Measurements from ENCODE around the gene CNGA2.

CNGA2 gene

DNA sequence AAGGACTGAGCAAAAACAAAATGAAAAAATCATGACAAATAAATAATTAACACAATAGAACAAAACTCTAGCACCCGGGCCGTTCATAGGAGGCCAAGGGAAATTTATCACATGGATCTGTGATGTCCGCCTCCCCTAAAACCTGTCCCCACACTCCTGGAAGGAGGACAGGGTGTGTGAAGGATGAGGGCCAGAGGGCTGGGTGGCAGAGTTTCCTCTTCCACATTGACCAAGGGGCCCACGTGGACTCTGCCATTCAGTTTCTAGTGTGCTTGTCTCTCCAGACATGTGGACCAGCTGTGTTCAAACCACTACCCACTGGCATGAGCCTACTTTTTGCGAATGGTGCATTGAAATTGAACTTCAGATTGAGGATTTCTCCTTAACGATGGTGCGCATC is 33.0 kb upstream of the CNGA2 start:
- H3K9me3 ChIP-seq (ENCODE audit: control extremely low read depth in 1 of 5, control insufficient read depth in 4 of 5, insufficient read depth in 2 of 5, low read depth in 1 of 5, low read length in 4 of 5) = peaks cover 0 to 3% (median 0%) of the 10 kb centered on the region in 5 experiments
- no peaks in the 10 kb centered on the region for H3K36me3 ChIP-seq (ENCODE audit: control insufficient read depth in 4 of 4, insufficient read depth in 4 of 4, low read length in 3 of 4)
- 74% methylated on average over 5 of the region's 7 CpGs for whole genome bisulfite sequencing (ENCODE audit: insufficient coverage)
- POLR2A ChIA-PET = no interaction called here
- CTCF ChIA-PET = no interaction called here
- no peak overlapping the region for H3K4me3 ChIP-seq (ENCODE audit: control insufficient read depth in 1 of 7, extremely low read depth in 1 of 7, insufficient read depth in 4 of 7, low read depth in 2 of 7, low read length in 6 of 7)
- H3K4me1 ChIP-seq (ENCODE audit: control extremely low read depth in 1 of 4, control insufficient read depth in 4 of 4, insufficient read depth in 4 of 4, low read length in 3 of 4) = no peaks in the 10 kb centered on the region
- no peak overlapping the region for H3K27ac ChIP-seq (ENCODE audit: insufficient read depth in 1 of 2, low read depth in 1 of 2, low read length in 2 of 2, poor library complexity in 1 of 2, severe bottlenecking in 2 of 2)
- peaks cover 0 to 20% (median 6%) of the 10 kb centered on the region in 5 experiments for H3K27me3 ChIP-seq (replicated peaks in 2 of 5; ENCODE audit: control insufficient read depth in 4 of 5, insufficient read depth in 5 of 5, low read length in 4 of 5)
- no peak for DNase-seq

DNA sequence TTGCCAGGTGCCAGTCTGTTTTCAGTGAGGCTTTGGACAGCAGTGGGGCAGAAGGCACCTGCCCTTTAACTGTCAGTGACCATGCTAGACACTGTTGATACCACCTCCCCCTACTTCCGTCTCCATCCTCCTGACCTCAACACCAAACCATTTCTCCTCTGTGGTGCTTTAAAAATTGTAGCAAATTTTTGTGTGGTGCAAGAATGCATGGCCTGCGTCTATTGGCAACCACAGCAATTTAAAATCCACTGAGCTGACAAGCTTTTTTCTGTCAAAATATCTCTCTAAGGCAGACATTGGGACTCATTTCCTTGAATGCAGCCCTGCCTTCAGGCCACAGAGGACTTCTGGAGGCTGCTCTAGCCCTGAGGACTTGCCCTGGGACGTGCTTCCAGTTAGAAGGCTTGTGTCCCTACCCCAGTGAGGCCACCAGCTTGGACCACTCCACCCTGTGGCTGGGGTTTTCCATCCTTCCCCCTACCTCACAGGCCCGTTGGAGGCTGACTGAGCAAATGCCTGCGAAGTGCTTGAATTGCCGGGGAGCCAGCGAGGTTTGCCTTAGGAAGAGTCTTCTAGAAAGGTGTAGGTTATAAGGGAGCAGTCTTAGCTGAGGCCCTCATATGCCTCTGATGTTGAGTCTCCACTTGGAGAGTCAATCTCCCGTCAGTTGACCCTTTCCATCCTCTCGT is 32.4 kb upstream of the CNGA2 start:
- CTCF ChIA-PET = no interaction called here
- WGBS (ENCODE audit: insufficient coverage) = 77% methylated on average over 4 of the region's 9 CpGs
- no peak for DNase-seq
- H3K27me3 ChIP-seq (replicated peaks in 2 of 5; ENCODE audit: control insufficient read depth in 4 of 5, insufficient read depth in 5 of 5, low read length in 4 of 5) = peaks cover 0 to 16% (median 3%) of the 10 kb centered on the region in 5 experiments
- H3K9me3 ChIP-seq (ENCODE audit: control extremely low read depth in 1 of 5, control insufficient read depth in 4 of 5, insufficient read depth in 2 of 5, low read depth in 1 of 5, low read length in 4 of 5) = peaks cover 0 to 3% (median 0%) of the 10 kb centered on the region in 5 experiments
- H3K36me3 ChIP-seq (ENCODE audit: control insufficient read depth in 4 of 4, insufficient read depth in 4 of 4, low read length in 3 of 4) = no peaks in the 10 kb centered on the region
- H3K4me1 ChIP-seq (ENCODE audit: control extremely low read depth in 1 of 4, control insufficient read depth in 4 of 4, insufficient read depth in 4 of 4, low read length in 3 of 4) = no peaks in the 10 kb centered on the region
- POLR2A ChIA-PET = no interaction called here
- no peak overlapping the region for H3K27ac ChIP-seq (ENCODE audit: insufficient read depth in 1 of 2, low read depth in 1 of 2, low read length in 2 of 2, poor library complexity in 1 of 2, severe bottlenecking in 2 of 2)
- H3K4me3 ChIP-seq (ENCODE audit: control insufficient read depth in 1 of 7, extremely low read depth in 1 of 7, insufficient read depth in 4 of 7, low read depth in 2 of 7, low read length in 6 of 7) = no peak overlapping the region

GRCh38 chrX:151702741-151703340 is 31.7 kb upstream of the CNGA2 start:
- 57% methylated on average over 7 of the region's 7 CpGs for WGBS (ENCODE audit: insufficient coverage)
- H3K36me3 ChIP-seq (ENCODE audit: control insufficient read depth in 4 of 4, insufficient read depth in 4 of 4, low read length in 3 of 4) = no peaks in the 10 kb centered on the region
- H3K9me3 ChIP-seq (ENCODE audit: control extremely low read depth in 1 of 5, control insufficient read depth in 4 of 5, insufficient read depth in 2 of 5, low read depth in 1 of 5, low read length in 4 of 5) = peaks cover 0 to 2% (median 0%) of the 10 kb centered on the region in 5 experiments
- ChIA-PET CTCF (no interaction called here), POLR2A (no interaction called here)
- H3K4me3 ChIP-seq (ENCODE audit: control insufficient read depth in 1 of 7, extremely low read depth in 1 of 7, insufficient read depth in 4 of 7, low read depth in 2 of 7, low read length in 6 of 7) = no peak overlapping the region
- DNase-seq = no peak
- no peaks in the 10 kb centered on the region for H3K4me1 ChIP-seq (ENCODE audit: control extremely low read depth in 1 of 4, control insufficient read depth in 4 of 4, insufficient read depth in 4 of 4, low read length in 3 of 4)
- peaks cover 0 to 13% (median 0%) of the 10 kb centered on the region in 5 experiments for H3K27me3 ChIP-seq (replicated peaks in 2 of 5; ENCODE audit: control insufficient read depth in 4 of 5, insufficient read depth in 5 of 5, low read length in 4 of 5)
- no peak overlapping the region for H3K27ac ChIP-seq (ENCODE audit: insufficient read depth in 1 of 2, low read depth in 1 of 2, low read length in 2 of 2, poor library complexity in 1 of 2, severe bottlenecking in 2 of 2)

DNA sequence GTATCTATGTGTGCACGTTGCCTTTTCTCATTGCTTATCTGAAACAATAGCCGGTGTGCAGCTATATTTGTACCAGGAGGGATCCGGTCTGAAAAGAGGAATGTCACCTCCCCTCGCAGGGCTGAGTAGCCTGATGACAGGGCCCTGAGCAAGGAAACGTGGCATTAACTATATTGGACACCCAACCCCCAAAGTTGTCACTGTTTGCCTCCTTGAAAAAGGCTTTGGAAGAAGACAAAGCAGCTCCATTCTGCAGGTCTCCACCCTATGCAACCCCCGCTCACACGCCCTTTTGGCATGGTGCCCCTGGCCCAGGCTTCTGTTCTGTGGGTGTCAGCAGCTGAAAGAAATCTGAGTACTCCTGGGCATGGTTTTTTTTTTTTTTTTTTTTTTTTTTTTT is 31.1 kb upstream of the CNGA2 start:
- H3K36me3 ChIP-seq (ENCODE audit: control insufficient read depth in 4 of 4, insufficient read depth in 4 of 4, low read length in 3 of 4) = no peaks in the 10 kb centered on the region
- DNase-seq = no peak
- no peak overlapping the region for H3K27ac ChIP-seq (ENCODE audit: insufficient read depth in 1 of 2, low read depth in 1 of 2, low read length in 2 of 2, poor library complexity in 1 of 2, severe bottlenecking in 2 of 2)
- no peak overlapping the region for H3K4me3 ChIP-seq (ENCODE audit: control insufficient read depth in 1 of 7, extremely low read depth in 1 of 7, insufficient read depth in 4 of 7, low read depth in 2 of 7, low read length in 6 of 7)
- H3K27me3 ChIP-seq (replicated peaks in 2 of 5; ENCODE audit: control insufficient read depth in 4 of 5, insufficient read depth in 5 of 5, low read length in 4 of 5) = peaks cover 0 to 11% (median 0%) of the 10 kb centered on the region in 5 experiments
- H3K9me3 ChIP-seq (ENCODE audit: control extremely low read depth in 1 of 5, control insufficient read depth in 4 of 5, insufficient read depth in 2 of 5, low read depth in 1 of 5, low read length in 4 of 5) = no peaks in the 10 kb centered on the region
- WGBS (ENCODE audit: insufficient coverage) = 64% methylated on average over 4 of the region's 7 CpGs
- ChIA-PET CTCF (no interaction called here), POLR2A (no interaction called here)
- no peaks in the 10 kb centered on the region for H3K4me1 ChIP-seq (ENCODE audit: control extremely low read depth in 1 of 4, control insufficient read depth in 4 of 4, insufficient read depth in 4 of 4, low read length in 3 of 4)

- 79% methylated on average over 12 of the region's 13 CpGs for WGBS (ENCODE audit: insufficient coverage)
- no peak for DNase-seq
- H3K27ac ChIP-seq (ENCODE audit: insufficient read depth in 1 of 2, low read depth in 1 of 2, low read length in 2 of 2, poor library complexity in 1 of 2, severe bottlenecking in 2 of 2) = no peak overlapping the region
- H3K4me3 ChIP-seq (ENCODE audit: control insufficient read depth in 1 of 7, extremely low read depth in 1 of 7, insufficient read depth in 4 of 7, low read depth in 2 of 7, low read length in 6 of 7) = no peak overlapping the region
- ChIA-PET CTCF (no interaction called here), POLR2A (no interaction called here)
- no peaks in the 10 kb centered on the region for H3K36me3 ChIP-seq (ENCODE audit: control insufficient read depth in 4 of 4, insufficient read depth in 4 of 4, low read length in 3 of 4)
- no peaks in the 10 kb centered on the region for H3K9me3 ChIP-seq (ENCODE audit: control extremely low read depth in 1 of 5, control insufficient read depth in 4 of 5, insufficient read depth in 2 of 5, low read depth in 1 of 5, low read length in 4 of 5)
- no peaks in the 10 kb centered on the region for H3K4me1 ChIP-seq (ENCODE audit: control extremely low read depth in 1 of 4, control insufficient read depth in 4 of 4, insufficient read depth in 4 of 4, low read length in 3 of 4)
- H3K27me3 ChIP-seq (replicated peaks in 2 of 5; ENCODE audit: control insufficient read depth in 4 of 5, insufficient read depth in 5 of 5, low read length in 4 of 5) = peaks cover 0 to 11% (median 0%) of the 10 kb centered on the region in 5 experiments
These were observed 30.4 kb upstream of the CNGA2 start for GRCh38 chrX:151704041-151704663.

DNA sequence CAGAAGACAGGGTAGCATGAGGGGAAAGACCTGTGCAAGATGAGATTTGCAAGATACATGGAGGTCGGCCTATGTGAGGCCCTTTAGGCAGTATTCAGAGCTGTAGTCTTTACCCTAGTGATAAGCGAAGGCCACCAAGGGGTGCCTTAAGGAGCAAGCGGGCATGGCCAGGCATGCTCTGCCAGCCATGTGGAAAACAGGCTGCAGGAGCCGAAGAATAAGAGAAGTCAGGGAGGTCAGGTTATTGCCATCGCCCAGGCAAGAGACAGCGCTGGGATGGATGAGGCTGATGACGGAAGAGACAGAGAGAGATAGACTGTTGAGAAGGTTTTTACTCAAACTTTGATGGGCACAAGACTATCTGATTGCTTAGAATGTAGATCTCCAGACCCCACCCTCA is 25.7 kb upstream of the CNGA2 start:
- WGBS (ENCODE audit: insufficient coverage) = 83% methylated on average over 6 of the region's 7 CpGs
- DNase-seq = no peak
- Histone ChIP-seq H3K4me3 (ENCODE audit: control insufficient read depth in 1 of 7, extremely low read depth in 1 of 7, insufficient read depth in 4 of 7, low read depth in 2 of 7, low read length in 6 of 7) (no peak overlapping the region), H3K27me3 (replicated peaks in 2 of 5; ENCODE audit: control insufficient read depth in 4 of 5, insufficient read depth in 5 of 5, low read length in 4 of 5) (peaks cover 0 to 28% (median 0%) of the 10 kb centered on the region in 5 experiments), H3K36me3 (ENCODE audit: control insufficient read depth in 4 of 4, insufficient read depth in 4 of 4, low read length in 3 of 4) (no peaks in the 10 kb centered on the region), H3K4me1 (ENCODE audit: control extremely low read depth in 1 of 4, control insufficient read depth in 4 of 4, insufficient read depth in 4 of 4, low read length in 3 of 4) (no peaks in the 10 kb centered on the region), H3K27ac (ENCODE audit: insufficient read depth in 1 of 2, low read depth in 1 of 2, low read length in 2 of 2, poor library complexity in 1 of 2, severe bottlenecking in 2 of 2) (no peak overlapping the region), H3K9me3 (ENCODE audit: control extremely low read depth in 1 of 5, control insufficient read depth in 4 of 5, insufficient read depth in 2 of 5, low read depth in 1 of 5, low read length in 4 of 5) (no peaks in the 10 kb centered on the region)
- POLR2A ChIA-PET = no interaction called here
- CTCF ChIA-PET = no interaction called here

DNA sequence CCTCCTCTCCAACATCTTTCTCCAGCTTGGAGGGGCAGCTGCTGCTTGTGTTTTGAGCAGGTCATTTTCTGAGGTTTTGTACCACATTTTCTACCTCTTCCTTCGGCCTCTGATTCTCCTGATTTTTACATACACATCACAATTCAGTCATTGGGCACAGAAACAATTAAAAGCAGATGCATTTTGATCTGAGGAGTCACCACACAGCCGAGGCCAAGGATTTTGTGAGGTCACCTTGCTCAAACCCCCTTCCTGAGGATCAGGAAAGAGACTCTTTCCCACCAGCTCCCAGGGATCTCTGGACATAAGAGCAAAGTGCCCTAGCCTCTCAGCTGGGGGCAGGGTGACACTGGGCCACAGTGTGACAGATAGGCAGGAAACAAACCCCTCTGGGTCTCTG is 24.1 kb upstream of the CNGA2 start:
- ChIA-PET POLR2A (no interaction called here), CTCF (no interaction called here)
- Histone ChIP-seq H3K4me1 (ENCODE audit: control extremely low read depth in 1 of 4, control insufficient read depth in 4 of 4, insufficient read depth in 4 of 4, low read length in 3 of 4) (no peaks in the 10 kb centered on the region), H3K36me3 (ENCODE audit: control insufficient read depth in 4 of 4, insufficient read depth in 4 of 4, low read length in 3 of 4) (no peaks in the 10 kb centered on the region), H3K9me3 (ENCODE audit: control extremely low read depth in 1 of 5, control insufficient read depth in 4 of 5, insufficient read depth in 2 of 5, low read depth in 1 of 5, low read length in 4 of 5) (no peaks in the 10 kb centered on the region), H3K27me3 (replicated peaks in 2 of 5; ENCODE audit: control insufficient read depth in 4 of 5, insufficient read depth in 5 of 5, low read length in 4 of 5) (peaks cover 0 to 22% (median 0%) of the 10 kb centered on the region in 5 experiments), H3K4me3 (ENCODE audit: control insufficient read depth in 1 of 7, extremely low read depth in 1 of 7, insufficient read depth in 4 of 7, low read depth in 2 of 7, low read length in 6 of 7) (no peak overlapping the region), H3K27ac (ENCODE audit: insufficient read depth in 1 of 2, low read depth in 1 of 2, low read length in 2 of 2, poor library complexity in 1 of 2, severe bottlenecking in 2 of 2) (no peak overlapping the region)
- DNase-seq = no peak
- WGBS (ENCODE audit: insufficient coverage) = 79% methylated on average over 2 of the region's 2 CpGs
